Measurements from ENCODE around the gene PCDHGA4.
A peak's percentile ranks its signal among the peaks of the same experiment; 100 is the strongest.
"Not testable (repeated sequence)": the region's sequence is repeated elsewhere in the genome, so short reads cannot be mapped to it uniquely, and the experiment has no call there.

PCDHGA4 gene

GRCh38 chr5:141342773-141343172 is 12.0 kb upstream of the PCDHGA4 start:
- DNase-seq (ENCODE audit: low read depth): no peak
- TF ChIP-seq, protein P1, sequence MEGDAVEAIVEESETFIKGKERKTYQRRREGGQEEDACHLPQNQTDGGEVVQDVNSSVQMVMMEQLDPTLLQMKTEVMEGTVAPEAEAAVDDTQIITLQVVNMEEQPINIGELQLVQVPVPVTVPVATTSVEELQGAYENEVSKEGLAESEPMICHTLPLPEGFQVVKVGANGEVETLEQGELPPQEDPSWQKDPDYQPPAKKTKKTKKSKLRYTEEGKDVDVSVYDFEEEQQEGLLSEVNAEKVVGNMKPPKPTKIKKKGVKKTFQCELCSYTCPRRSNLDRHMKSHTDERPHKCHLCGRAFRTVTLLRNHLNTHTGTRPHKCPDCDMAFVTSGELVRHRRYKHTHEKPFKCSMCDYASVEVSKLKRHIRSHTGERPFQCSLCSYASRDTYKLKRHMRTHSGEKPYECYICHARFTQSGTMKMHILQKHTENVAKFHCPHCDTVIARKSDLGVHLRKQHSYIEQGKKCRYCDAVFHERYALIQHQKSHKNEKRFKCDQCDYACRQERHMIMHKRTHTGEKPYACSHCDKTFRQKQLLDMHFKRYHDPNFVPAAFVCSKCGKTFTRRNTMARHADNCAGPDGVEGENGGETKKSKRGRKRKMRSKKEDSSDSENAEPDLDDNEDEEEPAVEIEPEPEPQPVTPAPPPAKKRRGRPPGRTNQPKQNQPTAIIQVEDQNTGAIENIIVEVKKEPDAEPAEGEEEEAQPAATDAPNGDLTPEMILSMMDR (IDR thresholded peaks at IDR 0.05; ENCODE audit: control insufficient read depth, extremely low read depth, insufficient read depth): no peak
- H3K4me3 ChIP-seq (ENCODE audit: low read depth, low read length): no peak overlapping the region

- H3K4me3 ChIP-seq (ENCODE audit: low read depth, low read length): peak within 1 kb of the TSS; percentile 53
- DNase-seq (ENCODE audit: low read depth): peak; percentile 39
- TF ChIP-seq, protein P1 (IDR thresholded peaks at IDR 0.05; ENCODE audit: control insufficient read depth, extremely low read depth, insufficient read depth): peak; percentile 59
Observed at GRCh38 chr5:141343242-141343952, 11.4 kb upstream of the PCDHGA4 start, which contains the start of gene PCDHGA3. TSS of gene PCDHGA3 (plus strand) at chr5:141343829. CDS start at chr5:141344034, 205 bp downstream.

GRCh38 chr5:141343953-141344463 is 10.8 kb upstream of the PCDHGA4 start:
- TF ChIP-seq, protein P1 (IDR thresholded peaks at IDR 0.05; ENCODE audit: control insufficient read depth, extremely low read depth, insufficient read depth): no peak
- H3K4me3 ChIP-seq (ENCODE audit: low read depth, low read length): peak overlapping the region; percentile 53
- no peak for DNase-seq (ENCODE audit: low read depth)

DNA sequence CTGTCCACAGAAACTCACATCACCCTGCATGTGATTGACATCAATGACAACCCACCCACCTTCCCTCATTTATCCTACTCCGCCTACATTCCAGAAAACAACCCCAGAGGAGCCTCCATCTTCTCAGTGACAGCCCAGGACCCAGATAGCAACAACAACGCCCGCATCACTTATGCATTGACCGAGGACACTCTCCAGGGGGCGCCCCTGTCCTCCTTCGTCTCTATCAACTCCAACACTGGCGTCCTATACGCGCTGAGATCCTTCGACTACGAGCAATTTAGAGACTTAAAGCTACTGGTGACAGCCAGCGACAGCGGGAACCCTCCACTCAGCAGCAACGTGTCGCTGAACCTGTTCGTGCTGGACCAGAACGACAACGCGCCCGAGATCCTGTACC is 9.5 kb upstream of the PCDHGA4 start:
- DNase-seq (ENCODE audit: low read depth): no peak
- H3K4me3 ChIP-seq (ENCODE audit: low read depth, low read length): no peak overlapping the region
- TF ChIP-seq, protein P1 (IDR thresholded peaks at IDR 0.05; ENCODE audit: control insufficient read depth, extremely low read depth, insufficient read depth): no peak

GRCh38 chr5:141346017-141346416 is 8.8 kb upstream of the PCDHGA4 start:
- not testable (repeated sequence) for DNase-seq (ENCODE audit: low read depth); H3K4me3 ChIP-seq (ENCODE audit: low read depth, low read length)

DNA sequence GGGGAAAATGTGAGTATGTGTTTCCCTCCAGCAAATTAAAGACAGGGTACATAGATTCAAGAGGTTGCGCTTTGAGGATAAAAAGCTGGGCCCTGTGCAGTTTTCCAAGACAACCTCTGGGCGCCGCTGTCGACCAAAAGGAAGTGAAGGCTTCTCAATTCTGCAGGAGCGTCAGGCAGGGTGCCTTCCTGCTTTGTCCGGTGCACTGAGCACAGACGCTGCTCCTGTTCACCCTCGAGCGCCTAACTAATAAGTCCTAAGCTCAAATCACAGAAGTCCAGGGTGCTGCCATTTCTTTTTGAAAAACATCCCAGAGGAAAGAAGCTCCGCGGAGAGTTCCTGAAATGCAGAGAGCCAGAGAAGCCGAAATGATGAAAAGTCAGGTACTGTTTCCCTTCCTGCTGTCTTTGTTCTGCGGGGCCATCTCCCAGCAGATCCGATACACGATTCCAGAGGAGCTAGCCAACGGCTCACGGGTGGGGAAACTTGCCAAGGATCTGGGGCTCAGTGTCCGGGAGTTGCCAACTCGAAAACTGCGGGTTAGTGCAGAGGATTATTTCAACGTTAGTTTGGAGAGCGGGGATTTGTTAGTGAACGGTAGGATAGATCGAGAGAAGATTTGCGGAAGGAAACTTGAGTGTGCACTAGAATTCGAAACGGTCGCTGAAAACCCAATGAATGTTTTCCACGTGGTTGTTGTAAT is 4.8 kb upstream of the PCDHGA4 start, which contains the start of gene PCDHGB1:
TSS of gene PCDHGB1 (plus strand) at position 183 of the 703 bp plus-strand sequence. CDS start at position 345, 162 bp downstream.
- DNase-seq (ENCODE audit: low read depth): peak; percentile 73
- TF ChIP-seq, protein P1 (IDR thresholded peaks at IDR 0.05; ENCODE audit: control insufficient read depth, extremely low read depth, insufficient read depth): peak; percentile 78
- peak within 1 kb of the TSS; percentile 66 for H3K4me3 ChIP-seq (ENCODE audit: low read depth, low read length)

DNA sequence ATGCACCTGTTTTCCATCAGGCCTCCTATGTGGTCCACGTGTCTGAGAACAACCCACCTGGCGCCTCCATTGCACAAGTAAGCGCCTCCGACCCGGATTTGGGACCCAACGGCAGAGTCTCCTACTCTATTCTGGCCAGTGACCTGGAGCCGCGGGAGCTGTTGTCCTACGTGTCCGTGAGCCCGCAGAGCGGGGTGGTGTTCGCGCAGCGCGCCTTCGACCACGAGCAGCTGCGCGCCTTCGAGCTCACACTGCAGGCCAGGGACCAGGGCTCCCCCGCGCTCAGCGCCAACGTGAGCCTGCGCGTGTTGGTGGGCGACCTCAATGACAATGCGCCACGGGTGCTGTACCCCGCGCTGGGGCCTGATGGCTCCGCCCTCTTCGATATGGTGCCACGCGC is 3.2 kb upstream of the PCDHGA4 start:
- no peak for DNase-seq (ENCODE audit: low read depth)
- TF ChIP-seq, protein P1 (IDR thresholded peaks at IDR 0.05; ENCODE audit: control insufficient read depth, extremely low read depth, insufficient read depth): no peak
- H3K4me3 ChIP-seq (ENCODE audit: low read depth, low read length): no peak overlapping the region
